NCI-H69 (cell line): ENCODE results near the gene SUSD5.

Source experiments
- DNase-seq: peaks from one replicate; lab custom pipeline; 2025; lab: John Stamatoyannopoulos, UW

SUSD5 gene

GRCh38 chr3:33218446-33219174 lies at the start of gene SUSD5:
Gene SUSD5, minus strand, starts transcription at chr3:33218810. Its CDS starts 13 bp downstream, at chr3:33218797.
- peak; percentile 35 for DNase-seq

DNA sequence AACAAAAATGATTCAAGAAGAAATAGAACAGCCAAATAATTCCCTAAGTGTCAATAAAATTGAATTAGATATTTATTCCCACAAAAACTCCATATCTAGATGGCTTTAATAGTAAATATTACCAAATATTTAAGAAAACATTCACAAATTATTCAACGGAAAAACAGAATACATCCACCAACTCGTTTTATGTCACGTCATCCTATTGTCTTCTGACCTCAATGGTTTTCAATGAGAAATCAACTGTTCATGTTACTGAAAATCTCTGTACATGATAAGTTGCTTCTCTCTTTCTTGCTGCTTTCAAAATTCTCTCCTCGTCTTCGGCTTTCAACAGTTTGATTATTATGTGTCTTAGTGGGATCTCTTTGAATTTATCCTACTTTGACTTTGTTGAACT lies 41.5 kb upstream of the SUSD5 start:
- DNase-seq = no peak

DNA sequence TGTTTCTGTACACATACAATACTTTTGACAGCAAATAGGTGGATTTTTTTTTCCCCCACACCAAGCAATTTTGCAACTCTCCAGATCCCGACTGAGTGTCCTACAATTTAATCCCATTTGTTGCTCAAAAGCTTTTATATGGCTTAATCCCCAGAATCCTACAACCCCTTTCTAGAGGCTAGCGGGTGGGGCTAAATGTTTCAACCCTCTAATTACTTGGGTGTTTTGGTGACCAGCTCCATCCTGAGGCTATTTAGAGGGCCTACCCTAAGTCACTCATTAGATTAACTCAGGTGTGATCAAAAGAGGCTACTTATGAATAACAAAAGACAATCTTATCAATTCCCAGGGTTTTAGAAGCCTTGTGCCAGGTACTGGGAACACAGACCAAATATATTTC lies 37.6 kb upstream of the SUSD5 start:
- DNase-seq = peak; percentile 56

DNA sequence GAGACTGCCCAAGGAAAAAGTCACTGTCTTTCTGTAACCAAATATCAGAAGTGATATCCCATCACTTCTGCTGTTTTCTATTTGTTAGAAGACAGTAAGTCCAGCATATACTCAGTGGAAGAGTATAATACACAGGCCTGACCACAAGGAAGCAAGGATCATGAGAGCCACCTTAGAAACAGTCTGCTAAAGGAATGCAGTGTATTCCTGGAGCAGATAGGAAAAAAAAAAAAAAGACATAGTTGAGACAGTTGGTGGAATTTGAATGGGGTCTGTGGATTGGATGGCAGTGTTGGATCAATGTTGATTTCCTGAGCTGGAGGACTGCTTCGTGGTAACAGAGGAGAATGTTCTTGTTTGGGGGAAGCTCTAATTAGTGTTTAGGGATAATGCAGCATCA lies 32.1 kb upstream of the SUSD5 start:
- no peak for DNase-seq

GRCh38 chr3:33246786-33247185 lies 28.2 kb upstream of the SUSD5 start:
- no peak for DNase-seq

DNA sequence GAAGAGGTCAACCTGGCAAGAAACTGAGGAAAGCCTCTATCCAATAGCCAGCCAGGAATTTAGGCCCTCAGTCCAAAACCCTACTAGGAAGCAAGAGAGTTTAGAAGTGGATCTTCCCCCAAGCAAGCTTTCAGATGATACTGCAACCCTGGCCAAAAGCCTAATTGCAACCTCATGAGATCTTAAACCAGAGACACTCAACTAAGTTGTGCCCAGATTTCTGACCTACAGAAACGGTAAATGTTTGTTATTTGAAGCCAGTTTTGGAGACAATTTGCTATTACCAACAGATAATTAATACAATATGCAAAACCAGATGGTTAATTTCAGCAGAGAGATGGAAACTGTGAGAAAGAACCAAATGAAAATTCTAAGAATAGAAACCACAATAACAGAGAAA lies 21.7 kb upstream of the SUSD5 start:
- no peak for DNase-seq

DNA sequence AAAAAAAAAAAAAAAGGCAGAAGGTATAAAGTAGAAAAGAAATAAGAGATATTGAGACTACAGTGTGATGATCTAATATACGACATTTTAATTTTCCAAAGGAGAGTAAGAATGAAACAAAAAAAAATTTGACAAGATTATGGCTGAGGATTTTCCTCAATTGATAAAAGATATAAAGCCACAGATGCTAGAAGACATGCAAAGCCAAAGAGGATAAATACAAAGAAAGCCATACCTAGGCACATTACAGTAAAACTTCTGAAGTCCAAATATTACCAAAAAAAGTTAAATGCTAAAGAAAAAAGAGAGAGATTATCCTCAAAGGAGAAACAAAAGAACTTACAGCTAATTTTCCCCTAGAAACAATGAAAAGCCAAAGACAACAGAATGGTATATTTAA lies 20.3 kb upstream of the SUSD5 start:
- DNase-seq = no peak

DNA sequence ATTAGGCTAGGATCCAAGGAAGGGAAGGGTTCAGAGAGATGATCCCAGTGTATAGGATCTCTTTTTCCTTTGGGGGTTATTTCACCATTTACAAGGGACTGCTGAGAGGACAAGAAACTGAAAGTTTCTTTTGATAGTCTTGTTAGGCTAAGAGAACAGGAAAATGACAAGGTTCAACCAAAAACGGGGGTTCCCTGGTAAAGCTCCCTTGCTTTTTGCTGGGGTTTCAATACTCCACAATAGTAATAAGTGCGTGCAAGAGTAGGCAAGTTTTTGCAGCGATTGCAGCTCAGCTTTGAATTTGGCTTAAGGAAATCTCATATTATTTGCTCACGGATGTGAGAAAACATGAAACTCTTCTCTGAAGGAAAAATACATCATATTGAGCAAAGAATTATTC lies 18.8 kb upstream of the SUSD5 start:
- no peak for DNase-seq

- DNase-seq = no peak
These were observed 17.4 kb upstream of the SUSD5 start for GRCh38 chr3:33236005-33236404.

GRCh38 chr3:33233884-33234283 lies 15.3 kb upstream of the SUSD5 start:
- no peak for DNase-seq

GRCh38 chr3:33231756-33232465 lies 13.3 kb upstream of the SUSD5 start:
- DNase-seq = peak; percentile 32

DNA sequence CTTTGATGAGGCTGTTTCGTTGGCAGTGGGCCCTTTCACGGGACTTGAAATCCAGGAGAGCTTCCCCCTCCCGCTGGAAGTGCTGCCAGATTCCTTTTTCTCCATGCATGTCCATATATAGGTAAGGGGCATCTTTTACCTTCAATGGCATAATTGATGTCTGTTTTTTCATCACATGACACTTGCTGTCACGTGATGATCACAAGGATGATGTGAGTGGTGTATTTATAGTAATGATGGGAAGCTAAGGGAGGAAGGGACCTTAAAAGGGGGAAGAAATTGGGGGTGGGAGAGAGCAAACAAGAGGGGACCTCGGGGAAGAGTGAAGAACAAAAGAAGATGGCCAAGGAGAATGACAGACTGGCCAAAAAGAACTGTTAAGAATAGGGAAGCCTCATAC lies 11.3 kb upstream of the SUSD5 start:
- no peak for DNase-seq

- no peak for DNase-seq
These were observed 10.5 kb upstream of the SUSD5 start for GRCh38 chr3:33229066-33229465.

DNA sequence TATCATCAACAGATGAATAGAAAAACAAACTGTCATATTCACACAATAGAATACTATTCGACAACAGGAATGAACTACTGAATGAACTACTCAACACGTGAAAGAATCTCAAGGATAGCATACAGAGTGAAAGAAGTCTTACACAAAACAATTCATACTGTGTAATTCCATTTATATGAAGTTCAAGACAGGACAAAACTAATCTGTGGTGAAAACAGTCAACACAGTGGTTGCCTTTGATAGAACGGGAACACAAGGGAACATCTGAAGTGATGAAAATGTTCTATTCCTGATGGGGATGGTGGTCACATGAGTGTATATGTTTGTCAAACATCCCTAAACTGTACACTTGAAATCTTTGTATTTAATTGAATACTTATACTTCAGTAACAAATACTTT lies 2.6 kb upstream of the SUSD5 start:
- no peak for DNase-seq

DNA sequence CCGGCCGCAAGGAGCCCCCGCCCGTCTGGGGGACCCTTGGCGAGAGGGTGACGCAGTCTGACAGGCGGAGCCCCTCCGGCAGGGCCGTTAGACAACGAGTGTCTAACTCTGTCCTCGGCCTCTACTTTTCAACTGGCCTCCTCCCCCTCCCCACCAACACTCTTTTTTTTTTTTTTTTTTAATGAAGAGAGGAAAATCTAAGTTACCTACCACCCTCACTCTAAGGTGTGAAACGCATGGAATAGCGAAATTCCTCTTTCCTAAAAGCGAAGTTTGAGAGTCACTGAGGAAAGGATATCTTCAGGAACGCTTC lies 521 bp upstream of the SUSD5 start:
- DNase-seq = no peak

DNA sequence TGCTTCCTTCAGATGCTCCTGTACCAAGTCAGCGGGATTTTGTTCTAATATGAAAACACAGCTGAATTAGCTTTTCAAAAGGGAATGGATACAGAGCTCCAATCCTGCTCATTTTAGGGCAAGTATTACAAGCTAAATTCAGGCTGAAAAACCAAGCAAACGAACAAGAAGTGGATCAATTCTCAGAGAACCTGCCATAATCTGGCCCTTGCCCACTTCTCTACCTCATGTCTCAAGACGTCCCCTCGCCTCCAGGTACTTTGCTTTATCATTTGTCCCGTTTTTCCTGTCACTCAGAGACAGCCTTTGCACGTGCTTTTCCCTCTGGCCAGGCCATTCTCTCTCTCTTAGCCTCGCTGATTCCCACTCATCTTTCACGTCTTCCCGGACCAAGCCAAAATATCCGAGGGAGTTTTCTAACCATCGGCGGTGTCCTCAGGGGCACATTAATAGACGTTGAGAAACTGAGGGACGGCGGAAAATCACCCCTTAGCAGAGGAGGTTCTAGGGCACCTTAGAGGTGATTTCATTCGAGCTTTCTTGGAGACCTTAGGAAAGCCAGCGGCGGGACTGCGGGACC lies 654 bp downstream of the SUSD5 start:
- DNase-seq = peak; percentile 19

GRCh38 chr3:33215739-33216138 lies 2.9 kb downstream of the SUSD5 start:
- no peak for DNase-seq

DNA sequence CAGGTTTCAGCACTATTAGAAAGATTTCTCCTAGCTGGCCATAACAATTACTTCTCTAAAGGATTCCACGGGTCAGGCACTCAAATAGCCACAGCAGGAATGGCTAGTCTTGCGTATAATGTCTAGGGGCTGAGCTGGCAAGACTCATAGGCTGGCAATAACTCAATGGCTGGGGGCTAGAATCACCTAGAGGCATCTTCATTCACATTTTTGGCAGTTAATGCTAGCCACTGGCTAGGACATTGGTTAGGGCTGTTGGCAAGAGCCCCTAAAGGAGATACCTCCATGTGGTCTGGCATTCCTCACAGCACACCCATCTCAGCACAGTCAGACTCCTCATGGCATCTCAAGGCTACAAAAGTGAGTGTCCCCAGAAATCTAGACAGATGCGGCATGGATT lies 6.2 kb downstream of the SUSD5 start:
- DNase-seq = no peak

GRCh38 chr3:33211444-33211843 lies 7.2 kb downstream of the SUSD5 start:
- DNase-seq = no peak

- DNase-seq = no peak
These were observed 9.3 kb downstream of the SUSD5 start for GRCh38 chr3:33209357-33209756.

DNA sequence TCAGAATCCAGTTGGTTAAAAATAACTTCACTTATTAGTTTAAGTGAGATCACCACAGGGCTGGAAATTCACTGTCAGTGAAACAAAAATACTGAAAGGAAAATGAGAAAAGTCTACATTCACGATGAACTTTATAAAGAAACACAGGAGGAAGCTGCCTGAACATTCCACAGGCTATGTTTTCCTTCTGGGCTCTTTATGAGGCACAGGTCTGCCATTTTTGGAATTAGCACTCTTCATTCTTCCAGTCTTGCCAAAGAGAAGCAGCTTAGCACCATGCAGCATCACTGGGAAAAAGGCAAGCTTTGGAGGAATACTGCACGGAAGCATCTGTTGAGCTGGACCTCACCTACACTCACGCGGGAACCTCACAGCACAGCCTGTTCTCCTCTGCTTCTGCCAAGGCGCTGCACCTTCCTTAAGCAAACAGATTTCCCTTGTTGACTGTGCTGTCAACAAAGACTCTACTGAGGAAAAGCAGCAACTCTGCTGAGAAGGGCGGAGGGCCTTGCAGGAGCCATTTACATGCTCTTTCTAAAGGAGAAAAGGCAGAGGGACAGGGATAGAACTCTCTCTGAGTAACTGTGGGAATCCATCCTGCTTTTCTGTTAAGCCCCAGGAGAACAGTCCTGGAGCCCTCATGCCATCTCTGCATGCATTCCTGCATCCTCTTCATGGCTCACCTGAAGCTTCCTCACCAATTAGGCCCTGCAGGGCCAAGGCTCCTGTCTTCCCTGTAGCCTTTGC lies 15.7 kb downstream of the SUSD5 start:
- DNase-seq = no peak

- DNase-seq = no peak
These were observed 17.4 kb downstream of the SUSD5 start for GRCh38 chr3:33201195-33201594.

DNA sequence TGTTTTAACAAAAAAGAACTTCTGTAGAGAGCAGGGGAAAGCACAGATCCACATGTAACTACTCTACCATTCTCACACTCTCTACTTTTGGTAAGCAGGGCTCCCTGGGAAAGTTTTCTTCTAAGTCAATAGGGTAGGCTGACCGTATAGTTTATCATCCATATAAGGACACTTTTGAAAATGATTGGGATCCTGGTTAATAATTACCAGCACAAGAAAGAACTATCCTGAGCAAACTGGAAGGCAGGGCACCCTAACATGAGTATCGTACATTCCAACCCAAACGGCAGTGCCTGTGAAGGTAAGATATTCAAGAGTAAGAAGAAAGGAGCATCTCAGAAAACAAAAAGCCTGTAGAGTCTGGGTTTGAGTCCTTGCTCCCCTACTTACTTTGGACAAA lies 22.1 kb downstream of the SUSD5 start:
- no peak for DNase-seq
